Liver (tissue), 3 donors: ENCODE results near the gene ABHD13.

Source experiments
- EGR1 ChIP-seq, 2 donors: IDR thresholded peaks; 2 replicates each; pipeline ENCODE4 v1.6.1; 2016 to 2018; ENCODE audit warnings: antibody characterized with exemption in 2 of 2, low read depth in 2 of 2
- RAD21 ChIP-seq, 2 donors: IDR thresholded peaks; 2 replicates each; pipeline ENCODE4 v1.6.1; 2016; ENCODE audit warnings: antibody characterized with exemption in 2 of 2, mild to moderate bottlenecking in 2 of 2
- RXRA ChIP-seq, 2 donors: IDR thresholded peaks; 2 replicates each; pipeline ENCODE4 v1.6.1; 2017 to 2018; ENCODE audit warnings: antibody characterized with exemption in 2 of 2, mild to moderate bottlenecking in 1 of 2
- SP1 ChIP-seq: IDR thresholded peaks from 2 replicates; pipeline ENCODE4 v1.6.1; 2018; ENCODE audit warnings: antibody characterized with exemption, mild to moderate bottlenecking
- TAF1 ChIP-seq: conservative IDR thresholded peaks from 2 replicates; pipeline ENCODE4 v1.6.1; 2016; ENCODE audit warnings: antibody characterized with exemption, mild to moderate bottlenecking
- YY1 ChIP-seq: IDR thresholded peaks from 2 replicates; pipeline ENCODE4 v1.6.1; 2016; ENCODE audit warnings: antibody characterized with exemption, mild to moderate bottlenecking
- TF ChIP-seq, protein P1 (sequence below): IDR thresholded peaks from 2 replicates; pipeline ENCODE4 v1.6.1; 2016; ENCODE audit warnings: antibody characterized with exemption, mild to moderate bottlenecking
- TF ChIP-seq, protein P2 (sequence below): IDR thresholded peaks from 2 replicates; pipeline ENCODE4 v1.6.1; 2016; ENCODE audit warnings: antibody characterized with exemption
- TF ChIP-seq, protein P3 (sequence below): fragments of 150-350 bp; IDR thresholded peaks from 2 replicates; pipeline ENCODE4 v1.5.1; 2017; ENCODE audit warnings: improper control_type of control experiment, low read depth, low read length; ENCODE audit not compliant: missing input control
- TF ChIP-seq, protein P4 (sequence below): IDR thresholded peaks from 2 replicates; pipeline ENCODE4 v1.6.1; 2016; ENCODE audit warnings: antibody characterized with exemption
- donor health status: healthy.
- donor health status: healthy.

DNA sequence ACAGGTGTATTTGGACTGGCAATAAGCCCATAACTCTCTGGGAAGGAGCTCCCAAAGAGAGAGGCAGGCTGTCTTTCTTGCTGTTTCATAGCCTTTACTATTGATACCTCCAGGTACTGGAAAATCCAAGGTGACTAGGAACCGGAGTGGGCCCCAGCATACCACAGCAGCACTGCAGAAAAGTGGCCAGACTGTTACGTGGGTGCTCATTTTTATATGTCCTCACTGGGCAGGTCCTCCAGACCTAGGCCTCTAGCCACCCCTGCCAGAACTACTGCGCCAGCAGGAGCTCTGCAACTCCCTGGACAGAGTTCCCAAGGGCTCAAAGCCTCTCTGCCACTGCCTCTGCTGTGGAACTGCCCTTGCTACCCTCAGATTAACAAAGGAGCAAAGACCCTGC is 49.3 kb upstream of the ABHD13 start:
- TF ChIP-seq YY1 (no peak), TAF1 (no peak), RAD21 (IDR thresholded peaks at IDR 0.05) (no peak), EGR1 (IDR thresholded peaks at IDR 0.05; ENCODE audit: low read depth in 2 of 2) (no peak), RXRA (IDR thresholded peaks at IDR 0.05) (no peak), SP1 (no peak)
- TF ChIP-seq, protein P1, sequence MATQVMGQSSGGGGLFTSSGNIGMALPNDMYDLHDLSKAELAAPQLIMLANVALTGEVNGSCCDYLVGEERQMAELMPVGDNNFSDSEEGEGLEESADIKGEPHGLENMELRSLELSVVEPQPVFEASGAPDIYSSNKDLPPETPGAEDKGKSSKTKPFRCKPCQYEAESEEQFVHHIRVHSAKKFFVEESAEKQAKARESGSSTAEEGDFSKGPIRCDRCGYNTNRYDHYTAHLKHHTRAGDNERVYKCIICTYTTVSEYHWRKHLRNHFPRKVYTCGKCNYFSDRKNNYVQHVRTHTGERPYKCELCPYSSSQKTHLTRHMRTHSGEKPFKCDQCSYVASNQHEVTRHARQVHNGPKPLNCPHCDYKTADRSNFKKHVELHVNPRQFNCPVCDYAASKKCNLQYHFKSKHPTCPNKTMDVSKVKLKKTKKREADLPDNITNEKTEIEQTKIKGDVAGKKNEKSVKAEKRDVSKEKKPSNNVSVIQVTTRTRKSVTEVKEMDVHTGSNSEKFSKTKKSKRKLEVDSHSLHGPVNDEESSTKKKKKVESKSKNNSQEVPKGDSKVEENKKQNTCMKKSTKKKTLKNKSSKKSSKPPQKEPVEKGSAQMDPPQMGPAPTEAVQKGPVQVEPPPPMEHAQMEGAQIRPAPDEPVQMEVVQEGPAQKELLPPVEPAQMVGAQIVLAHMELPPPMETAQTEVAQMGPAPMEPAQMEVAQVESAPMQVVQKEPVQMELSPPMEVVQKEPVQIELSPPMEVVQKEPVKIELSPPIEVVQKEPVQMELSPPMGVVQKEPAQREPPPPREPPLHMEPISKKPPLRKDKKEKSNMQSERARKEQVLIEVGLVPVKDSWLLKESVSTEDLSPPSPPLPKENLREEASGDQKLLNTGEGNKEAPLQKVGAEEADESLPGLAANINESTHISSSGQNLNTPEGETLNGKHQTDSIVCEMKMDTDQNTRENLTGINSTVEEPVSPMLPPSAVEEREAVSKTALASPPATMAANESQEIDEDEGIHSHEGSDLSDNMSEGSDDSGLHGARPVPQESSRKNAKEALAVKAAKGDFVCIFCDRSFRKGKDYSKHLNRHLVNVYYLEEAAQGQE = no peak
- TF ChIP-seq, protein P2, sequence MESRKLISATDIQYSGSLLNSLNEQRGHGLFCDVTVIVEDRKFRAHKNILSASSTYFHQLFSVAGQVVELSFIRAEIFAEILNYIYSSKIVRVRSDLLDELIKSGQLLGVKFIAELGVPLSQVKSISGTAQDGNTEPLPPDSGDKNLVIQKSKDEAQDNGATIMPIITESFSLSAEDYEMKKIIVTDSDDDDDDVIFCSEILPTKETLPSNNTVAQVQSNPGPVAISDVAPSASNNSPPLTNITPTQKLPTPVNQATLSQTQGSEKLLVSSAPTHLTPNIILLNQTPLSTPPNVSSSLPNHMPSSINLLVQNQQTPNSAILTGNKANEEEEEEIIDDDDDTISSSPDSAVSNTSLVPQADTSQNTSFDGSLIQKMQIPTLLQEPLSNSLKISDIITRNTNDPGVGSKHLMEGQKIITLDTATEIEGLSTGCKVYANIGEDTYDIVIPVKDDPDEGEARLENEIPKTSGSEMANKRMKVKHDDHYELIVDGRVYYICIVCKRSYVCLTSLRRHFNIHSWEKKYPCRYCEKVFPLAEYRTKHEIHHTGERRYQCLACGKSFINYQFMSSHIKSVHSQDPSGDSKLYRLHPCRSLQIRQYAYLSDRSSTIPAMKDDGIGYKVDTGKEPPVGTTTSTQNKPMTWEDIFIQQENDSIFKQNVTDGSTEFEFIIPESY = no peak
- TF ChIP-seq, protein P3, sequence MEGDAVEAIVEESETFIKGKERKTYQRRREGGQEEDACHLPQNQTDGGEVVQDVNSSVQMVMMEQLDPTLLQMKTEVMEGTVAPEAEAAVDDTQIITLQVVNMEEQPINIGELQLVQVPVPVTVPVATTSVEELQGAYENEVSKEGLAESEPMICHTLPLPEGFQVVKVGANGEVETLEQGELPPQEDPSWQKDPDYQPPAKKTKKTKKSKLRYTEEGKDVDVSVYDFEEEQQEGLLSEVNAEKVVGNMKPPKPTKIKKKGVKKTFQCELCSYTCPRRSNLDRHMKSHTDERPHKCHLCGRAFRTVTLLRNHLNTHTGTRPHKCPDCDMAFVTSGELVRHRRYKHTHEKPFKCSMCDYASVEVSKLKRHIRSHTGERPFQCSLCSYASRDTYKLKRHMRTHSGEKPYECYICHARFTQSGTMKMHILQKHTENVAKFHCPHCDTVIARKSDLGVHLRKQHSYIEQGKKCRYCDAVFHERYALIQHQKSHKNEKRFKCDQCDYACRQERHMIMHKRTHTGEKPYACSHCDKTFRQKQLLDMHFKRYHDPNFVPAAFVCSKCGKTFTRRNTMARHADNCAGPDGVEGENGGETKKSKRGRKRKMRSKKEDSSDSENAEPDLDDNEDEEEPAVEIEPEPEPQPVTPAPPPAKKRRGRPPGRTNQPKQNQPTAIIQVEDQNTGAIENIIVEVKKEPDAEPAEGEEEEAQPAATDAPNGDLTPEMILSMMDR = no peak
- TF ChIP-seq, protein P4, sequence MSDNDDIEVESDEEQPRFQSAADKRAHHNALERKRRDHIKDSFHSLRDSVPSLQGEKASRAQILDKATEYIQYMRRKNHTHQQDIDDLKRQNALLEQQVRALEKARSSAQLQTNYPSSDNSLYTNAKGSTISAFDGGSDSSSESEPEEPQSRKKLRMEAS = no peak
